Endodermal cell (in vitro differentiated cells): ENCODE results near the gene RBM18. TPM values are rescaled to one million over a fixed set of nuclear protein-coding genes. Genes with fewer than 3 reads are reported as not detected.

Source experiments
- DNase-seq: peaks from one replicate; pipeline ENCODE4 v3.0.0-alpha.2; 2017
- H3K27ac ChIP-seq: 2 replicates; pipeline ENCODE4 v1.5.1; 2013; ENCODE audit warnings: mild to moderate bottlenecking, low read depth, low read length, moderate library complexity
- H3K27me3 ChIP-seq: 2 replicates; pipeline ENCODE4 v1.6.1; 2013; ENCODE audit warnings: mild to moderate bottlenecking, low read length, moderate library complexity; ENCODE audit not compliant: insufficient read depth, control insufficient read depth, poor library complexity, severe bottlenecking
- H3K36me3 ChIP-seq: 2 replicates; pipeline ENCODE4 v1.7.0; 2013; ENCODE audit warnings: mild to moderate bottlenecking, low read length, moderate library complexity; ENCODE audit not compliant: control insufficient read depth, insufficient read depth
- H3K4me1 ChIP-seq: one replicate; pipeline ENCODE4 v1.7.0; 2013; ENCODE audit warnings: low read length; ENCODE audit not compliant: control insufficient read depth, insufficient read depth
- H3K4me3 ChIP-seq: 2 replicates; pipeline ENCODE4 v1.5.1; 2013; ENCODE audit warnings: mild to moderate bottlenecking, low read length, moderate library complexity
- H3K9ac ChIP-seq: 2 replicates; pipeline ENCODE4 v1.6.1; 2013; ENCODE audit warnings: mild to moderate bottlenecking, low read length, moderate library complexity; ENCODE audit not compliant: poor library complexity, severe bottlenecking; ENCODE audit errors: extremely low read depth
- H3K9me3 ChIP-seq: 2 replicates; pipeline ENCODE4 v1.6.1; 2013; ENCODE audit warnings: mild to moderate bottlenecking, low read length, moderate library complexity; ENCODE audit not compliant: control insufficient read depth
- H3K27ac Mint-ChIP-seq: 2 replicates; pipeline ENCODE4 v1.8.0; 2020; ENCODE audit warnings: mixed read lengths
- H3K27me3 Mint-ChIP-seq: 2 replicates; pipeline ENCODE4 v1.8.0; 2021; ENCODE audit warnings: mild to moderate bottlenecking, mixed read lengths; ENCODE audit not compliant: insufficient read depth
- H3K36me3 Mint-ChIP-seq: 2 replicates; pipeline ENCODE4 v1.8.0; 2020; ENCODE audit warnings: low read depth, mixed read lengths
- H3K4me1 Mint-ChIP-seq: 2 replicates; pipeline ENCODE4 v1.8.0; 2020; ENCODE audit warnings: mixed read lengths
- H3K4me3 Mint-ChIP-seq: 2 replicates; pipeline ENCODE4 v1.8.0; 2020; ENCODE audit warnings: mild to moderate bottlenecking, moderate library complexity, mixed read lengths
- H3K9me3 Mint-ChIP-seq: 2 replicates; pipeline ENCODE4 v1.8.0; 2020; ENCODE audit warnings: mild to moderate bottlenecking, mixed read lengths
- WGBS, 2 experiments: methylation state at CpG; one replicate each; pipeline versions ENCODE4 v1.1.5 to v1.1.7; 2013; ENCODE audit warnings: missing lambda C conversion rate in 2 of 2, mixed read lengths in 1 of 2; ENCODE audit not compliant: insufficient coverage in 1 of 2, insufficient read length in 1 of 2; 5-methylcytosine and 5-hydroxymethylcytosine counted together
- total RNA-seq, 2 donors: library from RNA; stranded (reverse); fragmentation: NEBNext Ultra II Directional in 1 of 2; extraction: Animal tissue kit (Norgen Biotek cat#: 25700) in 1 of 2; gene quantifications; 2 replicates in 1 of 2; 3 replicates in 1 of 2; pipeline ENCODE4 v1.2.1, GENCODE V29; 2021
- TF ChIP-seq, protein P1 (sequence below): fragments of 200-600 bp; sonication (generic); conservative IDR thresholded peaks from 2 replicates; pipeline ENCODE4 v1.5.0; 2021; ENCODE audit warnings: antibody characterized with exemption, mild to moderate bottlenecking

RBM18 gene
- total RNA-seq, 2 donors from 2014 or later = 15.7 to 17.3 TPM

DNA sequence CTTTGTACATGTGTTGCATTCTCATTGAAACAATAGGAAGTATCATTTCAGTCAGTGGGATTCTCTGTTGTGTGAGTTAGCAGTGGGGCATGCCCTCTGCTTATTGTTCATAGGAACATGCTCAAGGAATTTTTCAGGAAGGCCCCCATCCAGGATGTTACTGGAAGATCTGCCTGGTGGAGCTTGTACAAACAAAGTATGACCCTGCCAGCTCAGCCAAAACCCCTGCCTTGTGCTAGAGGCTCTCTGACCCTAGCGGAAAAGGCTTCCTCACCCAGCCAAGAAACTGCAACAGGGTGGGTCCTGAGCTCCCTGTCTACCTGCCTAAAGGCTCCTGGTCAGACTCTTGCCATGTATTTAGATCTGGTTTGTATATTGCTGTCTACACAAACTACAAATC is 43.3 kb upstream of the RBM18 start:
- WGBS, 2 experiments = 100% methylated on average over 1 of the region's 1 CpG; no CpG with 5 or more reads in 1 of the 2 experiments
- Mint-ChIP-seq H3K4me3 (no peak overlapping the region), H3K27ac (no peak overlapping the region), H3K27me3 (no peaks in the 10 kb centered on the region), H3K36me3 (peaks cover 19% of the 10 kb centered on the region), H3K9me3 (no peaks in the 10 kb centered on the region), H3K4me1 (peaks cover 2% of the 10 kb centered on the region)
- no peak for DNase-seq
- peaks cover 25% of the 10 kb centered on the region for H3K36me3 ChIP-seq
- H3K27me3 ChIP-seq = no peaks in the 10 kb centered on the region
- no peaks in the 10 kb centered on the region for H3K4me1 ChIP-seq
- no peak overlapping the region for H3K9ac ChIP-seq
- H3K4me3 ChIP-seq = no peak overlapping the region
- TF ChIP-seq, protein P1, sequence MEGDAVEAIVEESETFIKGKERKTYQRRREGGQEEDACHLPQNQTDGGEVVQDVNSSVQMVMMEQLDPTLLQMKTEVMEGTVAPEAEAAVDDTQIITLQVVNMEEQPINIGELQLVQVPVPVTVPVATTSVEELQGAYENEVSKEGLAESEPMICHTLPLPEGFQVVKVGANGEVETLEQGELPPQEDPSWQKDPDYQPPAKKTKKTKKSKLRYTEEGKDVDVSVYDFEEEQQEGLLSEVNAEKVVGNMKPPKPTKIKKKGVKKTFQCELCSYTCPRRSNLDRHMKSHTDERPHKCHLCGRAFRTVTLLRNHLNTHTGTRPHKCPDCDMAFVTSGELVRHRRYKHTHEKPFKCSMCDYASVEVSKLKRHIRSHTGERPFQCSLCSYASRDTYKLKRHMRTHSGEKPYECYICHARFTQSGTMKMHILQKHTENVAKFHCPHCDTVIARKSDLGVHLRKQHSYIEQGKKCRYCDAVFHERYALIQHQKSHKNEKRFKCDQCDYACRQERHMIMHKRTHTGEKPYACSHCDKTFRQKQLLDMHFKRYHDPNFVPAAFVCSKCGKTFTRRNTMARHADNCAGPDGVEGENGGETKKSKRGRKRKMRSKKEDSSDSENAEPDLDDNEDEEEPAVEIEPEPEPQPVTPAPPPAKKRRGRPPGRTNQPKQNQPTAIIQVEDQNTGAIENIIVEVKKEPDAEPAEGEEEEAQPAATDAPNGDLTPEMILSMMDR = no peak
- H3K9me3 ChIP-seq = no peaks in the 10 kb centered on the region
- H3K27ac ChIP-seq = no peak overlapping the region

DNA sequence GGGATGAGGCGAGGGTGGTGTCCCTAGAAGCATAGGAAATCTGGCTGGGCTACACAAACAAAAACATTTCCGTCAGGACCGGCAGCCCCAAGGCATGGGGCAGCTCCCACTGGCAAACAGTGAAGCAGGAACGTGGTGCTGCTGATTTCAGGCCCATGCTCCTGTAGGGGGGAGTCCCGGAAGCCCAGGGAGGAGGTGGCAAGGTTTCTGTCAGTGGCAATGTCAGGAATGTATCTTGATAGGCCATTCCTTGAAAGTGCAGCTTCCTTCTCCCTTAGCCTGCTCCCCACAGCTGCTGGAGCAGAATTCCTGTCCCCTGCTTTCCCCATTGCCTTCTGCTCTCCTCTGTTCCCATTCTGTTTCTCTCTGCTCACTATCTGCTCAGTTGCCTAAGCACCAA is 42.4 kb upstream of the RBM18 start:
- Mint-ChIP-seq H3K27me3 (no peaks in the 10 kb centered on the region), H3K9me3 (no peaks in the 10 kb centered on the region)
- peak; percentile 63 for DNase-seq

DNA sequence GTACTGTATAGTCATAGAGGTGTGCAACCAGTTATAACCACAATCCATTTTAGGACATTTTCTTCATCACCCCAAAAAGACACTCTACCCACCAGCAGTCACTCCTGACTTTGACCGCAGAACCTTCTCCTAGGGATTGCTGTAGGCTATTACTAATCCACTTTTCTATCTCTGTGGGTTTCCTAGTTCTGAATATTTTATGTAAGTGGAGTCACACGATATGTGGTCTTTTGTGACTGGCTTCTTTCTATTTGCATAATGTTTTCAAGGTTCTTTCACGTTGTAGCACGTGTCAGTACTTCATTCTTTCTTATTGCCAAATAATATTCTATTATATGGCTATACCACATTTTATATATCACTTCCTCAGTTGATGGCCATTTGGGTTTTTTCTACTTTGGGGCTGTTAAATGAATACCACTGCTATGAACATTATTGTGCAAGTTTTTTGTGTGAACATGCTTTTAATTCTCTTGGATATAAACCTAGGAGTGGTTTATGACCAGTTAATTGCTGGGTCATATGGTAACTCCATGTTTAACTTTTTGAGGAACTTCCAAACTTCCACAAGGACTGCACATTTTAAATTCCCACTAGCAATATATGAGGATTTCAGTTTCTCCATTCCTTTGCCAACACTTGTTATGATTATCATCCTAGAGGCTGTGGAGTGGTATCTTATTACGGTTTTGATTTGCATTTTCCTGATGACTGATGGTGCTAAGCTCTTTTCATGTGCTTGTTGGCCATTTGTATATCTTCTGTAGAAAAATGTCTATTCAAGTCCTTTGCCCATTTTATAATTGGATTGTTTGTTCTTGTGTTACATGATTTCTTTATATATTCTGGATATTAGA is 37.8 kb upstream of the RBM18 start:
- TF ChIP-seq, protein P1 = no peak
- peaks cover 27% of the 10 kb centered on the region for H3K36me3 Mint-ChIP-seq
- no peaks in the 10 kb centered on the region for H3K27me3 Mint-ChIP-seq
- no peak overlapping the region for H3K4me3 Mint-ChIP-seq
- H3K27me3 ChIP-seq = no peaks in the 10 kb centered on the region
- H3K4me1 Mint-ChIP-seq = peaks cover 3% of the 10 kb centered on the region
- DNase-seq = no peak
- no peaks in the 10 kb centered on the region for H3K4me1 ChIP-seq
- no peaks in the 10 kb centered on the region for H3K9me3 ChIP-seq
- H3K9ac ChIP-seq = no peak overlapping the region
- no peak overlapping the region for H3K4me3 ChIP-seq
- H3K36me3 ChIP-seq = peaks cover 21% of the 10 kb centered on the region
- 85 to 86% methylated on average over 2 to 5 of the region's 5 CpGs for WGBS, 2 experiments
- H3K27ac ChIP-seq = no peak overlapping the region
- no peaks in the 10 kb centered on the region for H3K9me3 Mint-ChIP-seq
- no peak overlapping the region for H3K27ac Mint-ChIP-seq

More for the DNA sequence above, 42.4 kb upstream of the RBM18 start:
- Histone ChIP-seq H3K4me3 (no peak overlapping the region), H3K4me1 (no peaks in the 10 kb centered on the region), H3K27me3 (no peaks in the 10 kb centered on the region), H3K36me3 (peaks cover 20% of the 10 kb centered on the region), H3K9me3 (no peaks in the 10 kb centered on the region), H3K27ac (no peak overlapping the region), H3K9ac (no peak overlapping the region)
- Mint-ChIP-seq H3K36me3 (peaks cover 21% of the 10 kb centered on the region), H3K4me1 (peaks cover 2% of the 10 kb centered on the region), H3K4me3 (no peak overlapping the region), H3K27ac (no peak overlapping the region)
- WGBS, 2 experiments = 72 to 82% methylated on average over 4 to 5 of the region's 5 CpGs
- TF ChIP-seq, protein P1 = no peak
